ENCODE results near the gene AAMDC. TPM values are rescaled to one million over a fixed set of nuclear protein-coding genes. Genes with fewer than 3 reads are reported as not detected.
"Not testable (repeated sequence)": the region's sequence is repeated elsewhere in the genome, so short reads cannot be mapped to it uniquely, and the experiment has no call there.

The AAMDC gene
- total RNA-seq, 2 experiments from 2014 or later: 14.4 to 15.6 TPM

- Mint-ChIP-seq H3K36me3 (ENCODE audit: low read depth) (peaks cover 5% of the 10 kb centered on the region), H3K27ac (no peak overlapping the region), H3K27me3 (no peaks in the 10 kb centered on the region), H3K9me3 (peaks cover 7% of the 10 kb centered on the region), H3K4me3 (no peak overlapping the region), H3K4me1 (peaks cover 6% of the 10 kb centered on the region)
- CTCF ChIA-PET: no interaction called here
- no peak for DNase-seq
- POLR2A ChIA-PET: no interaction called here
Observed at GRCh38 chr11:77828926-77829325, 8.0 kb downstream of the AAMDC start.

- no peak overlapping the region for H3K4me3 Mint-ChIP-seq
- ChIA-PET POLR2A (no interaction called here), CTCF (interaction anchor here (0.7 kb wide), 1 partner anchor 27 kb away, joined by 3 read pairs; no protein-coding TSS in a partner anchor)
- H3K36me3 Mint-ChIP-seq (ENCODE audit: low read depth): peaks cover 5% of the 10 kb centered on the region
- peaks cover 6% of the 10 kb centered on the region for H3K4me1 Mint-ChIP-seq
- H3K27me3 Mint-ChIP-seq: no peaks in the 10 kb centered on the region
- H3K9me3 Mint-ChIP-seq: peaks cover 7% of the 10 kb centered on the region
- H3K27ac Mint-ChIP-seq: no peak overlapping the region
- no peak for DNase-seq
Observed at GRCh38 chr11:77833302-77833701, 12.4 kb downstream of the AAMDC start.

GRCh38 chr11:77842441-77843121 lies 21.6 kb downstream of the AAMDC start:
- Mint-ChIP-seq H3K4me3 (no peak overlapping the region), H3K27ac (no peak overlapping the region), H3K36me3 (ENCODE audit: low read depth) (peaks cover 33% of the 10 kb centered on the region), H3K9me3 (peaks cover 8% of the 10 kb centered on the region), H3K27me3 (no peaks in the 10 kb centered on the region), H3K4me1 (no peaks in the 10 kb centered on the region)
- POLR2A ChIA-PET: no interaction called here
- DNase-seq: no peak
- CTCF ChIA-PET: no interaction called here

GRCh38 chr11:77843700-77844099 lies 22.8 kb downstream of the AAMDC start:
- H3K4me1 Mint-ChIP-seq, H3K4me3 Mint-ChIP-seq, H3K27me3 Mint-ChIP-seq, CTCF ChIA-PET, POLR2A ChIA-PET, H3K27ac Mint-ChIP-seq, DNase-seq, H3K9me3 Mint-ChIP-seq: not testable (repeated sequence)
- peaks cover 37% of the 10 kb centered on the region for H3K36me3 Mint-ChIP-seq (ENCODE audit: low read depth)

- Mint-ChIP-seq H3K4me1 (no peaks in the 10 kb centered on the region), H3K36me3 (ENCODE audit: low read depth) (peaks cover 48% of the 10 kb centered on the region), H3K9me3 (peaks cover 15% of the 10 kb centered on the region), H3K4me3 (no peak overlapping the region), H3K27ac (no peak overlapping the region), H3K27me3 (no peaks in the 10 kb centered on the region)
- DNase-seq: no peak
- ChIA-PET POLR2A (no interaction called here), CTCF (no interaction called here)
Observed at GRCh38 chr11:77851503-77851902, 30.6 kb downstream of the AAMDC start.

- ChIA-PET POLR2A (no interaction called here), CTCF (no interaction called here)
- Mint-ChIP-seq H3K27ac (no peak overlapping the region), H3K27me3 (no peaks in the 10 kb centered on the region), H3K4me1 (no peaks in the 10 kb centered on the region), H3K9me3 (peaks cover 17% of the 10 kb centered on the region), H3K36me3 (ENCODE audit: low read depth) (peaks cover 41% of the 10 kb centered on the region), H3K4me3 (no peak overlapping the region)
- DNase-seq: no peak
Observed at GRCh38 chr11:77854838-77855237, 33.9 kb downstream of the AAMDC start.

GRCh38 chr11:77857906-77858457 lies 37.0 kb downstream of the AAMDC start:
- DNase-seq, H3K27ac Mint-ChIP-seq, CTCF ChIA-PET, H3K27me3 Mint-ChIP-seq, POLR2A ChIA-PET, H3K4me1 Mint-ChIP-seq, H3K4me3 Mint-ChIP-seq: not testable (repeated sequence)
- peaks cover 17% of the 10 kb centered on the region for H3K9me3 Mint-ChIP-seq
- peaks cover 35% of the 10 kb centered on the region for H3K36me3 Mint-ChIP-seq (ENCODE audit: low read depth)

- CTCF ChIA-PET, H3K27me3 Mint-ChIP-seq, H3K4me3 Mint-ChIP-seq, H3K4me1 Mint-ChIP-seq, DNase-seq, POLR2A ChIA-PET, H3K27ac Mint-ChIP-seq, H3K9me3 Mint-ChIP-seq: not testable (repeated sequence)
- peaks cover 12% of the 10 kb centered on the region for H3K36me3 Mint-ChIP-seq (ENCODE audit: low read depth)
Observed at GRCh38 chr11:77861444-77861843, 40.5 kb downstream of the AAMDC start.

GRCh38 chr11:77865805-77866204 lies 44.9 kb downstream of the AAMDC start:
- Mint-ChIP-seq H3K36me3 (ENCODE audit: low read depth) (peaks cover 13% of the 10 kb centered on the region), H3K4me3 (no peak overlapping the region), H3K27ac (no peak overlapping the region), H3K4me1 (no peaks in the 10 kb centered on the region), H3K9me3 (no peaks in the 10 kb centered on the region), H3K27me3 (no peaks in the 10 kb centered on the region)
- POLR2A ChIA-PET: no interaction called here
- DNase-seq: no peak
- CTCF ChIA-PET: interaction anchor here (0.8 kb wide), 1 partner anchor 11 kb away, joined by 4 read pairs; no protein-coding TSS in a partner anchor

- DNase-seq: no peak
- Mint-ChIP-seq H3K4me3 (no peak overlapping the region), H3K9me3 (no peaks in the 10 kb centered on the region), H3K36me3 (ENCODE audit: low read depth) (peaks cover 15% of the 10 kb centered on the region), H3K27me3 (no peaks in the 10 kb centered on the region), H3K27ac (no peak overlapping the region), H3K4me1 (no peaks in the 10 kb centered on the region)
- POLR2A ChIA-PET: interaction anchor here (0.7 kb wide), 1 partner anchor 211 kb away, joined by 5 read pairs; no protein-coding TSS in a partner anchor
- CTCF ChIA-PET: interaction anchor here (0.8 kb wide), 1 partner anchor 10 kb away, joined by 4 read pairs; no protein-coding TSS in a partner anchor
Observed at GRCh38 chr11:77866336-77866735, 45.4 kb downstream of the AAMDC start.

- POLR2A ChIA-PET: no interaction called here
- H3K27ac Mint-ChIP-seq: no peak overlapping the region
- H3K36me3 Mint-ChIP-seq (ENCODE audit: low read depth): peaks cover 18% of the 10 kb centered on the region
- CTCF ChIA-PET: no interaction called here
- no peaks in the 10 kb centered on the region for H3K27me3 Mint-ChIP-seq
- H3K4me1 Mint-ChIP-seq: no peaks in the 10 kb centered on the region
- no peak overlapping the region for H3K4me3 Mint-ChIP-seq
- DNase-seq: no peak
- no peaks in the 10 kb centered on the region for H3K9me3 Mint-ChIP-seq
Observed at GRCh38 chr11:77868744-77869143, 47.8 kb downstream of the AAMDC start.

GRCh38 chr11:77871855-77872254 lies 50.9 kb downstream of the AAMDC start:
- Mint-ChIP-seq H3K4me1 (no peaks in the 10 kb centered on the region), H3K36me3 (ENCODE audit: low read depth) (peaks cover 18% of the 10 kb centered on the region), H3K27ac (no peak overlapping the region), H3K27me3 (no peaks in the 10 kb centered on the region), H3K4me3 (no peak overlapping the region), H3K9me3 (no peaks in the 10 kb centered on the region)
- ChIA-PET CTCF (no interaction called here), POLR2A (no interaction called here)
- DNase-seq: no peak

GRCh38 chr11:77873345-77873744 lies 52.4 kb downstream of the AAMDC start:
- no peak for DNase-seq
- Mint-ChIP-seq H3K4me1 (no peaks in the 10 kb centered on the region), H3K27me3 (no peaks in the 10 kb centered on the region), H3K4me3 (no peak overlapping the region), H3K9me3 (no peaks in the 10 kb centered on the region), H3K36me3 (ENCODE audit: low read depth) (peaks cover 23% of the 10 kb centered on the region), H3K27ac (no peak overlapping the region)
- POLR2A ChIA-PET: no interaction called here
- CTCF ChIA-PET: interaction anchor here (1.4 kb wide), 1 partner anchor 173 kb away, joined by 4 read pairs; no protein-coding TSS in a partner anchor

- Mint-ChIP-seq H3K4me1 (peaks cover 5% of the 10 kb centered on the region), H3K27ac (no peak overlapping the region), H3K36me3 (ENCODE audit: low read depth) (peaks cover 25% of the 10 kb centered on the region), H3K9me3 (no peaks in the 10 kb centered on the region), H3K4me3 (no peak overlapping the region), H3K27me3 (no peaks in the 10 kb centered on the region)
- ChIA-PET POLR2A (no interaction called here), CTCF (interaction anchor here (1.4 kb wide), 1 partner anchor 172 kb away, joined by 4 read pairs; no protein-coding TSS in a partner anchor)
- no peak for DNase-seq
Observed at GRCh38 chr11:77874206-77874605, 53.3 kb downstream of the AAMDC start.

Measured in activated CD4-positive, alpha-beta memory T cell treated with anti-CD3 and anti-CD28 coated beads, Interleukin-2, amount 10 ng/mL, durations not matched to agents 7 days and 5 days (primary cell).